ENCODE measurements around the gene POMT1.

- TF ChIP-seq, protein P1, sequence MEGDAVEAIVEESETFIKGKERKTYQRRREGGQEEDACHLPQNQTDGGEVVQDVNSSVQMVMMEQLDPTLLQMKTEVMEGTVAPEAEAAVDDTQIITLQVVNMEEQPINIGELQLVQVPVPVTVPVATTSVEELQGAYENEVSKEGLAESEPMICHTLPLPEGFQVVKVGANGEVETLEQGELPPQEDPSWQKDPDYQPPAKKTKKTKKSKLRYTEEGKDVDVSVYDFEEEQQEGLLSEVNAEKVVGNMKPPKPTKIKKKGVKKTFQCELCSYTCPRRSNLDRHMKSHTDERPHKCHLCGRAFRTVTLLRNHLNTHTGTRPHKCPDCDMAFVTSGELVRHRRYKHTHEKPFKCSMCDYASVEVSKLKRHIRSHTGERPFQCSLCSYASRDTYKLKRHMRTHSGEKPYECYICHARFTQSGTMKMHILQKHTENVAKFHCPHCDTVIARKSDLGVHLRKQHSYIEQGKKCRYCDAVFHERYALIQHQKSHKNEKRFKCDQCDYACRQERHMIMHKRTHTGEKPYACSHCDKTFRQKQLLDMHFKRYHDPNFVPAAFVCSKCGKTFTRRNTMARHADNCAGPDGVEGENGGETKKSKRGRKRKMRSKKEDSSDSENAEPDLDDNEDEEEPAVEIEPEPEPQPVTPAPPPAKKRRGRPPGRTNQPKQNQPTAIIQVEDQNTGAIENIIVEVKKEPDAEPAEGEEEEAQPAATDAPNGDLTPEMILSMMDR (conservative IDR thresholded peaks at IDR 0.05; ENCODE audit: low read length): no peak
- TF ChIP-seq EZH2phosphoT487 (IDR thresholded peaks at IDR 0.05; ENCODE audit: borderline replicate concordance, low read depth, low read length): no peak
These were observed 45.0 kb upstream of the POMT1 start for GRCh38 chr9:131457746-131458145.
